Left lung (tissue), 10 donors: ENCODE results near the gene PODN. TPM values are rescaled to one million over a fixed set of nuclear protein-coding genes. Genes with fewer than 3 reads are reported as not detected.

Experiments used
- ATAC-seq: fragments of 200-7000 bp; cut with Tn5 transposase; one replicate; pipeline ENCODE4 v1.9.1; 2020; ENCODE audit warnings: moderate library complexity
- DNase-seq, 4 donors: peaks; one replicate each; pipeline ENCODE4 v3.0.0-alpha.2; 2013 to 2020
- H3K27ac ChIP-seq, 2 donors: fragments of 200-600 bp; sonication (generic) in 1 of 2; one replicate each; pipeline versions ENCODE4 v1.5.0 to v1.8.0; 2020 to 2021
- H3K27me3 ChIP-seq, 2 donors: fragments of 200-600 bp; sonication (generic) in 1 of 2; one replicate each; pipeline versions ENCODE4 v1.5.0 to v1.8.0; 2020 to 2021
- H3K36me3 ChIP-seq, 2 donors: fragments of 200-600 bp; sonication (generic) in 1 of 2; one replicate each; pipeline versions ENCODE4 v1.5.0 to v1.8.0; 2020 to 2021
- H3K4me1 ChIP-seq, 2 donors: fragments of 200-600 bp; one replicate each; pipeline ENCODE4 v1.8.0; 2021
- H3K4me3 ChIP-seq, 2 donors: fragments of 200-600 bp; sonication (generic) in 1 of 2; one replicate each; pipeline versions ENCODE4 v1.5.0 to v1.8.0; 2020 to 2021; ENCODE audit warnings: mild to moderate bottlenecking in 1 of 2
- H3K9me3 ChIP-seq, 2 donors: fragments of 200-600 bp; sonication (generic) in 1 of 2; one replicate each; pipeline versions ENCODE4 v1.5.0 to v1.8.0; 2020 to 2021
- CTCF ChIP-seq, 2 donors: fragments of 200-600 bp; sonication (generic) in 1 of 2; IDR thresholded peaks; one replicate each; pipeline versions ENCODE4 v1.5.0 to v1.8.0; 2021; ENCODE audit warnings: antibody characterized with exemption in 2 of 2
- intact Hi-C, 2 donors: fragments of 100-400 bp; cut with DNase I; formaldehyde crosslinking; loops; one replicate each; pipeline versions ENCODE4 v1.11.2 to v1.14.2; 2022
- polyA plus RNA-seq, 6 donors: library from polyadenylated mRNA; unstranded; fragments of 120-200 nt; gene quantifications; one replicate each; pipeline ENCODE4 v1.2.1, GENCODE V29; 2013; ENCODE audit not compliant: insufficient read length in 6 of 6
- total RNA-seq, 2 donors: library from RNA; stranded (reverse); fragmentation: NEBNext Ultra II Directional; extraction: Animal tissue kit (Norgen Biotek cat#: 25700); gene quantifications; one replicate each; pipeline ENCODE4 v1.2.1, GENCODE V29; 2021
- donor health status: DM: no; HTN: yes; CAD: no.
- donor health status: DM: no; HTN: no; CAD: no.

The PODN gene
- total and polyA plus RNA-seq, 8 donors: 10.5 to 48.8 (median 12.1) TPM

- intact Hi-C loops: no loop called here
- H3K4me1 ChIP-seq: peaks cover 0 to 4% of the 10 kb centered on the region in 2 donors
- peak in 1 of 4 donors; percentile 8 for DNase-seq
Measured at GRCh38 chr1:53128401-53128800, 66.4 kb downstream of the PODN start.

GRCh38 chr1:53129891-53130597 is 68.0 kb downstream of the PODN start:
- no peaks in the 10 kb centered on the region for H3K9me3 ChIP-seq
- intact Hi-C loops: no loop called here
- no peak overlapping the region for H3K4me3 ChIP-seq
- H3K27ac ChIP-seq: no peak overlapping the region
- DNase-seq (peak in 1 of 4 donors; percentile 26), ATAC-seq (no peak)
- H3K27me3 ChIP-seq: no peaks in the 10 kb centered on the region
- no peaks in the 10 kb centered on the region for H3K36me3 ChIP-seq
- peaks cover 2 to 4% of the 10 kb centered on the region in 2 donors for H3K4me1 ChIP-seq
- no peak for TF ChIP-seq CTCF (IDR thresholded peaks at IDR 0.05)

More at GRCh38 chr1:53128401-53128800, 66.4 kb downstream of the PODN start:
- H3K9me3 ChIP-seq: no peaks in the 10 kb centered on the region
- no peaks in the 10 kb centered on the region for H3K27me3 ChIP-seq
- H3K4me3 ChIP-seq: no peak overlapping the region
- TF ChIP-seq CTCF (IDR thresholded peaks at IDR 0.05): no peak
- no peak overlapping the region for H3K27ac ChIP-seq
- H3K36me3 ChIP-seq: no peaks in the 10 kb centered on the region
- ATAC-seq: no peak

- no peaks in the 10 kb centered on the region for H3K36me3 ChIP-seq
- peaks cover 4 to 7% of the 10 kb centered on the region in 2 donors for H3K4me1 ChIP-seq
- H3K27ac ChIP-seq: no peak overlapping the region
- no peak for TF ChIP-seq CTCF (IDR thresholded peaks at IDR 0.05)
- DNase-seq: peak in 1 of 4 donors; percentile 11
- H3K27me3 ChIP-seq: no peaks in the 10 kb centered on the region
- no peak for ATAC-seq
- H3K4me3 ChIP-seq: no peak overlapping the region
- no peaks in the 10 kb centered on the region for H3K9me3 ChIP-seq
- intact Hi-C loops: no loop called here
Measured at GRCh38 chr1:53130598-53130877, 68.5 kb downstream of the PODN start.

- no peaks in the 10 kb centered on the region for H3K9me3 ChIP-seq
- no peaks in the 10 kb centered on the region for H3K27me3 ChIP-seq
- peak in 1 of 4 donors; percentile 9 for DNase-seq
- TF ChIP-seq CTCF (IDR thresholded peaks at IDR 0.05): no peak
- H3K4me3 ChIP-seq: no peak overlapping the region
- H3K36me3 ChIP-seq: no peaks in the 10 kb centered on the region
- intact Hi-C loops: no loop called here
- no peak overlapping the region for H3K27ac ChIP-seq
- H3K4me1 ChIP-seq: peaks cover 0 to 9% of the 10 kb centered on the region in 2 donors
- no peak for ATAC-seq
Measured at GRCh38 chr1:53130878-53131589, 69.0 kb downstream of the PODN start.

DNA sequence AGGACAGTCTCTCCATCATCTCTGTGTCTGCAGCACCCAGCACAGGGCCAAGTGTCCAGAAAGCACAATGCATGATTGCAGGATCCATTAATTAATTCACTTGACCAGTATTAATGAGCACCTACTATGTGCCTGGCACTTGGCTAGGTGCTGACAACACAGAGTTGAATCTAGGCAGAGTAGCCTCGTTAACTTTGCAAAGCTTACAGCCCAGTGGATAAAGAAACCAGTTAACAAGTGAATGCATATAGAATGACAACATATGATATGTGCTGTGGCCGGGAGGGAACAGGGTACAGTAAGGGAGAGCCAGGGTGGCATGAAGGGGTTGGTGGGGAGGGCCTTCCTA is 69.6 kb downstream of the PODN start:
- ATAC-seq (no peak), DNase-seq (no peak)
- Histone ChIP-seq H3K36me3 (no peaks in the 10 kb centered on the region), H3K27ac (no peak overlapping the region), H3K4me1 (peaks cover 0 to 9% of the 10 kb centered on the region in 2 donors), H3K4me3 (no peak overlapping the region), H3K9me3 (no peaks in the 10 kb centered on the region), H3K27me3 (no peaks in the 10 kb centered on the region)
- TF ChIP-seq CTCF (IDR thresholded peaks at IDR 0.05): no peak
- intact Hi-C loops: no loop called here
